Large intestine (tissue), 3 donors: ENCODE results near the gene FAM210B. TPM values are rescaled to one million over a fixed set of nuclear protein-coding genes. Genes with fewer than 3 reads are reported as not detected.
A peak's percentile ranks its signal among the peaks of the same experiment; 100 is the strongest.

Experiments used
- DNase-seq, 2 donors: peaks; one replicate each; pipeline versions ENCODE4 v3.0.0 to v3.0.0-alpha.2; 2013
- H3K27ac ChIP-seq: one replicate; pipeline ENCODE4 v1.5.1; 2013; ENCODE audit warnings: low read length
- H3K27me3 ChIP-seq: 2 replicates; pipeline ENCODE4 v1.6.1; 2013; ENCODE audit warnings: low read length; ENCODE audit not compliant: control insufficient read depth, insufficient read depth
- H3K36me3 ChIP-seq: 2 replicates; pipeline ENCODE4 v1.6.1; 2013; ENCODE audit warnings: low read length; ENCODE audit not compliant: control insufficient read depth, insufficient read depth
- H3K4me1 ChIP-seq: one replicate; pipeline ENCODE4 v1.6.1; 2013; ENCODE audit warnings: low read length; ENCODE audit not compliant: control insufficient read depth, insufficient read depth
- H3K4me3 ChIP-seq: one replicate; pipeline ENCODE4 v1.5.1; 2013; ENCODE audit warnings: low read length
- H3K9me3 ChIP-seq: one replicate; pipeline ENCODE4 v1.6.1; 2013; ENCODE audit warnings: mild to moderate bottlenecking, low read depth, low read length, moderate library complexity; ENCODE audit not compliant: control insufficient read depth
- whole genome bisulfite sequencing: methylation state at CpG from one replicate; pipeline ENCODE4 v1.1.5; 2013; ENCODE audit warnings: low lambda C conversion rate; ENCODE audit not compliant: insufficient coverage; 5-methylcytosine and 5-hydroxymethylcytosine counted together
- polyA plus RNA-seq: library from polyadenylated mRNA; unstranded; fragments of 120-200 nt; gene quantifications from one replicate; pipeline ENCODE4 v1.2.1, GENCODE V29; 2013

Gene FAM210B
- polyA plus RNA-seq, 1 donor: 39.6 TPM

DNA sequence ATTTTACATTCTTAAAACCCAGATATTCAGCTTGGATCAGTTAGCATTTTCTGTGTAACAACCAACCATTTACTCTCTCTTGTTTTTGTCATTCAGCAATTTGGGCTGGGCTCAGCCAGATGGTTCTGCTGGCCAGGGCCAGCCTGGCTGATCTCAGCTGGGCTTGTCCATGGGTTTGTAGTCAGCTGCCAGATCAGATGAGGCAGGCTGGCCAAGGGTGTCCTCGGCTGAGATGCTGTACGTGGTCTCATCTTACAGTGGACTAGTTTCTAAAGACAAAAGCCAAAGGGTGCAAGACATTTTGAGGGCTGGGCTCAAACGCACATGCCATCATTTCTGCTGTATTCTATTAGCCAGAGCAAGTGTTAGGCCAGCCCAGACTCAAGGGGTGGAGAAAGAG lies 16.0 kb upstream of the FAM210B start:
- no peak for DNase-seq
- no CpG with 5 or more reads among the region's 3 CpGs for WGBS
- Histone ChIP-seq H3K27me3 (peaks cover 26% of the 10 kb centered on the region), H3K4me3 (no peak overlapping the region), H3K4me1 (peaks cover 3% of the 10 kb centered on the region), H3K27ac (no peak overlapping the region), H3K9me3 (no peaks in the 10 kb centered on the region), H3K36me3 (no peaks in the 10 kb centered on the region)

DNA sequence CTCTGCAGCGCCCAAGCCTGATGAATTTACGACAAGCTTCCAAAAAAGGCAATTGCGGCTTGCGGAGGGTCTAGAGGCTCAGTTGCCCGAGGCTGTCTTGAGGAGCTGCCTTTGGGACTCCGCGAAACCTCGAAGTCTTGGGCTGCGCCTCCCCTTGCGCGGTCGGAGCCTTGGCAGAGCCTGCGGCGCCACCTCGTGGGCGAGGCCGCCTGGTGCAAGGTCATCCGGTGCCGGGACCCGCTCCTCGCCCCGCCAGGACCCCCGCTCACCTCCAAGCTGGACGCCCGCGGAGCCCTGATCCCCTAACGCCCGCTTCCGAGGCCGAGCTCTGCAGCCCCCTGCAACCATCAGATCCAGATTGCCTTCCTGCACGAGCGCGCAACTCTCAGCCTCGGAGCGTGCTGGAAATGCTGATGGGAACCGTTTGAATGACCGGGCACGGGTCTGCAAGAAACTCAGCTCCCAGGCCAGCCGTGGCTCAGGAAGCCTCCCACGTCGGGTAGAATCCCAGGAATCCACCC lies 14.9 kb upstream of the FAM210B start:
- Histone ChIP-seq H3K4me1 (peaks cover 4% of the 10 kb centered on the region), H3K36me3 (no peaks in the 10 kb centered on the region), H3K4me3 (no peak overlapping the region), H3K27me3 (peaks cover 26% of the 10 kb centered on the region), H3K9me3 (no peaks in the 10 kb centered on the region), H3K27ac (no peak overlapping the region)
- no CpG with 5 or more reads among the region's 41 CpGs for WGBS
- DNase-seq: peak in 1 of 2 donors; percentile 27

- Histone ChIP-seq H3K9me3 (no peaks in the 10 kb centered on the region), H3K36me3 (no peaks in the 10 kb centered on the region), H3K4me3 (no peak overlapping the region), H3K27ac (no peak overlapping the region), H3K4me1 (peaks cover 4% of the 10 kb centered on the region), H3K27me3 (peaks cover 26% of the 10 kb centered on the region)
- DNase-seq: no peak
- WGBS: 100% methylated on average over 3 of the region's 8 CpGs
Observed at GRCh38 chr20:56345911-56346310, 12.9 kb upstream of the FAM210B start.

DNA sequence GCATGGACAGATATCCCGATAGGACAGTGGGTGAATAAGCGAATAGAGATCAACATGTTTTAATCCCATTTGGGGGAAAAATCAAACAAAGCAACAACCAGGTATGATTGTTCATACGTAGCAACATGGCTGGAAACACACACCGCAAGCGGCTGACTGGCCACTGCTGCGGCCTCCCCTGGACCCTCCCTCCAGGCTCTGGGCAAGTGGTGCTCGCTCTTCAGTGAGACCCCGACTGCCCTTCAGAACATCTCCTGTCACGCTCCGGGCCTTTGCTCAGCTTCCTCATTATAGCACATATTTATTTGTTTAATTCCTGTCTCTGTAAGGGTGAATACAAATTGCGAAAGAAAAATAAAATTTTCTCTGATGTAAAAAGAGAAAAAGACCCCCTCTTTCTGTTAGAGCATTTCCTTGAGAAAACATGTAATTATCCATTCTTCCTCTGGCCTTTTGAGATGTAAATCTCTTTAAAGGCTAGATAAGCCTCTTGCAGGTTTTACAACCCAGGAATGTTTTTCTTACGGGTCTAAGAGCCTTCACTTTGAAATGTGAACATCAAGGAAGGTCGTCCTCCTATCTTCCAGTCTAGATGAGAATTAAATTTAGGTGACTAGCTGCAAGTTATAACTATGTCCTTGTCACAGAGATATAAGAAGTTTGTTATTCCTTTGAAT lies 11.0 kb upstream of the FAM210B start:
- Histone ChIP-seq H3K27me3 (peaks cover 25% of the 10 kb centered on the region), H3K36me3 (no peaks in the 10 kb centered on the region), H3K9me3 (no peaks in the 10 kb centered on the region), H3K4me3 (peak overlapping the region; percentile 6), H3K27ac (peak overlapping the region; percentile 56), H3K4me1 (peaks cover 4% of the 10 kb centered on the region)
- no CpG with 5 or more reads among the region's 13 CpGs for WGBS
- no peak for DNase-seq

- WGBS: 0% methylated on average over 1 of the region's 5 CpGs
- peak in 1 of 2 donors; percentile 66 for DNase-seq
- Histone ChIP-seq H3K9me3 (no peaks in the 10 kb centered on the region), H3K27ac (peak overlapping the region; percentile 56), H3K36me3 (no peaks in the 10 kb centered on the region), H3K4me3 (peak overlapping the region; percentile 6), H3K4me1 (peaks cover 4% of the 10 kb centered on the region), H3K27me3 (peaks cover 20% of the 10 kb centered on the region)
Observed at GRCh38 chr20:56348305-56348693, 10.5 kb upstream of the FAM210B start.

- Histone ChIP-seq H3K27ac (no peak overlapping the region), H3K27me3 (peaks cover 15% of the 10 kb centered on the region), H3K4me1 (peaks cover 4% of the 10 kb centered on the region), H3K36me3 (no peaks in the 10 kb centered on the region), H3K9me3 (no peaks in the 10 kb centered on the region), H3K4me3 (no peak overlapping the region)
- DNase-seq: no peak
- no CpG with 5 or more reads among the region's 3 CpGs for WGBS
Observed at GRCh38 chr20:56348746-56349145, 10.0 kb upstream of the FAM210B start.

DNA sequence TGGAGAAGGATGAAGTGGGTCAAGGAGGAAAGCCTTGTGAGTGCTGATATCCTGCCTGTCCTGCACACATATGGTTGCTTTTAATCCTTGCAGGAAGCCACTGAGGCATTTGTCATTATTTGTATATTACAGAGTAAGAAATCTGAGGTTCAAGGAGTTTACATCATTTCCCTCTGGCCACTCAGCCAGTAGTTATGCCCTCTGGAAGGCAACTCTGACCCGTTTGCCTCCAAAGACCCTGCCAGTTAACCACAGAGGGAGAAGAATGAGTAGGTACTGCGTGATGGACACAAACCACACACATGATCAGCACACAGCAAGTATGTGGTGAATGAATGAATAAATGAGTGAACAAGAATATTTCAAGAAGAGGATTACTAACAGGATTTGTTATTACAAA lies 7.9 kb upstream of the FAM210B start:
- H3K4me1 ChIP-seq: peaks cover 4% of the 10 kb centered on the region
- no peak for DNase-seq
- 80% methylated on average over 1 of the region's 2 CpGs for WGBS

DNA sequence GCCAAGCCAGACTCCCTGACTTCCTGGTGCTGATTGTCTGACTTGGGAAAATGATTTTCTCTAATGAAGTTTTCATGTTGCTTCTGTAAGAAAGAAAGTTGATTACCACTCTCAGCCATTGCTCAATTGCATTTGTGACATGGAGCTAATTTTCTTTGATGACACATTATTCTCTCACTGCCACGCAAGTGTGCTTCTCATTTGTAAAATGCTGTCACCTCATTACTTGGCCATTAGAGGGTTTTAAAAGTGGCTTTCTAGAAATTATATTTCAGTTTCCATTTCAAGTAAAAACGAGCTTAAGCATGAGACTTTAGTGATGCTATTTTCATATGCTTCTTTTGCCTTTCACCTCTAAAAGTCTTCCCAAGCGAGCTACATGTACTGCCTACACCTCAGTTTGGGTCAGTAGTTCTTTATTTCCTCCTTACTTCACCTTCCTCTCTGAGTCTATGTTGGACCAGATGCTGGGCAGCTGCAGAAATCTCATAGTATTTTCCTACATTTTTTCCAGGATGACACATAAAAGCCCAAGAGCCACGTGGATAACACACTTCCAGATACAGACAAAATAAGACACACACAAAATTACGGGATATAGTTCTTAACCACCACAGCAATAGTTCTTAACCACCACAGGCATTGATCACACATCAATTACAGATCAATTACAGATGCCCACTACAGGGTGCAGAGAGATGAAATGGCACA lies 6.3 kb upstream of the FAM210B start:
- Histone ChIP-seq H3K4me1 (peaks cover 4% of the 10 kb centered on the region), H3K9me3 (no peaks in the 10 kb centered on the region), H3K27ac (no peak overlapping the region), H3K36me3 (no peaks in the 10 kb centered on the region), H3K4me3 (no peak overlapping the region), H3K27me3 (no peaks in the 10 kb centered on the region)
- no peak for DNase-seq
- 84% methylated on average over 2 of the region's 5 CpGs for WGBS

More for the DNA sequence above, 7.9 kb upstream of the FAM210B start:
- Histone ChIP-seq H3K4me3 (no peak overlapping the region), H3K27ac (no peak overlapping the region), H3K9me3 (no peaks in the 10 kb centered on the region), H3K36me3 (no peaks in the 10 kb centered on the region), H3K27me3 (no peaks in the 10 kb centered on the region)

GRCh38 chr20:56353356-56353755 lies 5.4 kb upstream of the FAM210B start:
- DNase-seq: no peak
- Histone ChIP-seq H3K4me1 (no peaks in the 10 kb centered on the region), H3K4me3 (no peak overlapping the region), H3K27me3 (no peaks in the 10 kb centered on the region), H3K9me3 (no peaks in the 10 kb centered on the region), H3K36me3 (no peaks in the 10 kb centered on the region), H3K27ac (no peak overlapping the region)
- no CpG with 5 or more reads among the region's 4 CpGs for WGBS

DNA sequence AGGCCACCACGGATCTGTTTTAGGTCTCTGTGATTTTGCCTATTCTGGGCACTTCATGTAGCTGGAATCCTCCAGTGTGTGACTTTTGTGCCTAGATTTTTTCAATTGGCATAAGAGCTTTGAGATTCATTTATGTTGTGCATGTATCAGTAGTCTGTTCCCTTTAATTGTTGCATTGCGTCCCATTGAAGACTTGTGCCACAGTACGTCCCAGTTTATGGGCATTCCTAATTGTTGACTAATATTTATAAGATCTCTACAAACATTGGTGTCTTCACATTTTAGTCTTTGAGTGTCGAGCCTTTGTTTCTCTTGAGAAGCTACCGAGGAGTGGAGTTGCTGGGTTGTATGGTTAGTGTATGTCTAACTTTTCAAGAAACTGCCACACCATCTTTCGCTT lies 704 bp upstream of the FAM210B start:
- no peaks in the 10 kb centered on the region for H3K9me3 ChIP-seq
- WGBS: no CpG with 5 or more reads among the region's 6 CpGs
- H3K4me3 ChIP-seq: no peak overlapping the region
- H3K4me1 ChIP-seq: peaks cover 7% of the 10 kb centered on the region
- DNase-seq: no peak
- no peaks in the 10 kb centered on the region for H3K27me3 ChIP-seq
- H3K36me3 ChIP-seq: peaks cover 4% of the 10 kb centered on the region
- no peak overlapping the region for H3K27ac ChIP-seq
